Immature natural killer cell (primary cell): Measurements from ENCODE around the gene PLSCR3. TPM values are rescaled to one million over a fixed set of nuclear protein-coding genes. Genes with fewer than 3 reads are reported as not detected.

Experiments
- DNase-seq, 3 donors: peaks; one replicate each; pipeline ENCODE4 v3.0.0; 2022; ENCODE audit warnings: mixed read lengths in 1 of 3
- H3K27ac Mint-ChIP-seq, 6 donors: one replicate each; pipeline ENCODE4 v1.8.0; 2020; ENCODE audit warnings: mixed read lengths in 6 of 6, mild to moderate bottlenecking in 5 of 6, inconsistent platforms in 4 of 6, moderate library complexity in 3 of 6
- H3K27me3 Mint-ChIP-seq, 3 donors: one replicate each; pipeline ENCODE4 v1.8.0; 2020 to 2021; ENCODE audit warnings: low read depth in 3 of 3, mild to moderate bottlenecking in 3 of 3, mixed read lengths in 3 of 3, moderate library complexity in 3 of 3, inconsistent platforms in 1 of 3
- H3K36me3 Mint-ChIP-seq, 3 donors: one replicate each; pipeline ENCODE4 v1.8.0; 2020; ENCODE audit warnings: mixed read lengths in 3 of 3, inconsistent platforms in 2 of 3, mild to moderate bottlenecking in 2 of 3
- H3K4me1 Mint-ChIP-seq, 2 donors: one replicate each; pipeline ENCODE4 v1.8.0; 2020; ENCODE audit warnings: inconsistent platforms in 2 of 2, mild to moderate bottlenecking in 2 of 2, mixed read lengths in 2 of 2, moderate library complexity in 1 of 2
- H3K4me3 Mint-ChIP-seq, 5 donors: one replicate each; pipeline ENCODE4 v1.8.0; 2020; ENCODE audit warnings: mild to moderate bottlenecking in 5 of 5, mixed read lengths in 5 of 5, inconsistent platforms in 3 of 5, moderate library complexity in 3 of 5
- H3K9me3 Mint-ChIP-seq, 6 donors: one replicate each; pipeline ENCODE4 v1.8.0; 2020; ENCODE audit warnings: mild to moderate bottlenecking in 6 of 6, mixed read lengths in 6 of 6, inconsistent platforms in 4 of 6, moderate library complexity in 3 of 6
- polyA plus RNA-seq, 3 donors: library from polyadenylated mRNA; unstranded; fragments of 300-500 nt; fragmentation: Illumina TruSeq; gene quantifications; one replicate each; pipeline ENCODE4 v1.2.3, GENCODE V29; 2021

The PLSCR3 gene
- polyA plus RNA-seq, 3 donors from 2014 or later = 38.1 to 82.5 (median 54.2) TPM

DNA sequence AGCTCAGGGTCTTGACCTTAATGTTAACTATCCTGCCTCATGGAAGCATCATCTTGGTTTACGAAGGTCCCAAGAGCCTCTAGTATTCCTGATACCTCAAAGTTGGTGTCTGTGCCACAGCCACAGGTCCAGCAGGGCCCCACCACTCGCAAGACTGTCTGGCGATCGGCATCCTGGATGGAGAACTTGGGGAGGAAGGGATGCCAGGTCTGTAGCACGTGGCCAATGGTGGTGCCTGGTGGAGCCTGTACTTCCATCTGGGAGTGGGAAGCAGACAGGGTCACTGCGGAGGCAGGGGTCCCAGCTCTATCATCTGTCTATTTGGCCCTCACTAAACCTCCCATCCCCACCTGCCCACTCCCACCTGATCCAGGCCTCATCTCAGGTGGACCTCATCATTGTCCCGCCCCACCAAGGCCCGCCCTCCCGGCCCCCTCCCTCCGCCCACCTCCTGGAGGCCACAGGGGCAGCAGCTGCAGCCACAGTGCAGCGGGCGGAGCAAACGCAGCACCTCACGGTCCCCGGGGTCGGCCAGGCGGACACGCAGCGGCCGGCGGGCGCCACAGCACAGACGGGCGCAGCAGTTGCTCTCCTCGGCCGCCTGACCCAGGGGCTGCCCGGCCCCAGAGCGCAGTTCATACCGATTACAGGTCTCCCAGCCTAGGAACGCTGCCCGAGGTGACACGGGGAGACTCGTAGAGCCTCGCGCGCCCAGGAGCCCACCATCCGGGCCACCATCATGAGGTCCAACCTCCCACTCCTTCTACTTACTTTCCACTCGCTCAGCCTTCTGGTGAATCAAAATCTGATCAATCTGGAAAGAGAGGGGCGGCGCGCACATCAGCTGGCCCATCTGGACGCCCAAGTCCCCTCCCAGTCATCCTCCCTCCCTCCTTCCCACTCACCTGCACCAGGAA, 1.4 kb downstream of the PLSCR3 start:
- Mint-ChIP-seq H3K27me3 (peaks cover 2 to 3% (median 2%) of the 10 kb centered on the region in 3 donors), H3K36me3 (peaks cover 0 to 5% (median 0%) of the 10 kb centered on the region in 3 donors), H3K27ac (peak overlapping the region in 3 of 6 donors; percentile 8 to 74 (median 62)), H3K4me1 (peaks cover 11 to 13% of the 10 kb centered on the region in 2 donors), H3K9me3 (no peaks in the 10 kb centered on the region), H3K4me3 (peak overlapping the region; percentile 54 to 93 (median 66))
- DNase-seq = no peak

DNA sequence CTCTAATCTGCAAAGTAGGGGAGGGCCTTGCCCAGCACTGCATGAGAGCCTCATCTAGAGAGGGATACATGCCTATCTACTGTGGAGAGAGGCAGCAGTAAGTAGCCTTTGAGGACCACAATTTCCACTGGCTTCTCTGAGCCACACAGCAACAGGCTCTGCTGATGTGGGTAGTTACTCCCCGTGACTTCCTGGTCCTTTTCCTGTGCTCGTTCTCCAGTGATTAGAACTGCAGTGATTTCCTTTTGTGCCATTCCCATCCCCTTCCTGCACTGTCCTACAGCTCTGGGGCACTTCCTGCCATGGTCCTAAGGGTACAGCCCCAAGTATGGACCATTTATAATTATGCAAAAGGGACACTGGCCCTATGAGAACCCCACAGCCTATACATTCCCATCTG, 3.0 kb downstream of the PLSCR3 start:
- H3K36me3 Mint-ChIP-seq = peaks cover 0 to 5% (median 0%) of the 10 kb centered on the region in 3 donors
- peaks cover 0 to 2% (median 1%) of the 10 kb centered on the region in 3 donors for H3K27me3 Mint-ChIP-seq
- no peak overlapping the region for H3K4me3 Mint-ChIP-seq
- no peaks in the 10 kb centered on the region for H3K9me3 Mint-ChIP-seq
- H3K4me1 Mint-ChIP-seq = peaks cover 11 to 13% of the 10 kb centered on the region in 2 donors
- DNase-seq = no peak
- peak overlapping the region in 1 of 6 donors; percentile 42 for H3K27ac Mint-ChIP-seq

DNA sequence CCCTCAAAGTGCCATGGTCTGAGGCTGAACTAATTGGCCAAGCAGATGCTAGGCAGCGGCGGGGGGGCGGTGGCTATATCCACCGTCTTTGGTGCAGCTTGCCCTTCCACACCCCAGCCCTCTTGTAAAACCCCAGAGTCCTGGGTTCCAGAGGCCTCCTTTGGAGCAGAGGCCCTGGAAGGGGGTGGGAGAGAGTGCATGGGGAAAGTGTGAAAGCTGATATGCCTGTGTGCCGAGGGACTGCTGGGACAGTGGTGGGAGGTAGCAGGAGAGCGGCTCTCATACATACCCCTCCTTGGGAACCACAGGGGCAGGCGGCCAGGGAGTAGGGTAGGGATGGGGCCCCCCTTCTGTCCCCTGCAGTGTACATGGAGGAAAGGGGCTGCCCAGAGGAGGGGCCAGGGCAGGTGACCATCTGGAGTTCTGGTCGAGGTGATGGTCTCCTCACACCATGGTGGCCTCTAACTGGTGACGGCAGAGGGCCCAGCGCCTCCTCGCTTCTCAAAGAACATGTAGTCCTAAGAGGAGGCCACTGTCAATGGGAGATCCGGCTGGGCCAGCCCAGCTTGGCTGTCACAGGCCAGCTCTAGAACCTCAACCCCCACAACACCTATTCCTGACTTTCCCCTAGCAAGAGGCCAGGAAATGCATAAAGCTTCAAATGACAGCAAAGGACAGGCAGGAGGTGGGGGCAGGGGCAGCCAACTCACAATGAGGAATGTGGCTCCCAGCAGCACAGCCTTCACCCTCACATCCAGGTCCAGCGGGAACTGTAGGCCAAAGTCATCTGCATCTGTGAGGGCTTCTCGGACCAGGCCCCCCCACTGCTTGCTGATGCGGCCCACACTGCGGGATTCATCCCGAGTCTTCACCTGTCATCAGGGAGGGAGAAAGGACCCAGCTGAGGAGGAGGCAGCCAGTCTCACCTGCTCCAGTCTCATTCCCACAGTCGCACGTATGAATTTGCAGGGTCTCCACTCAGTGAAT, 4.1 kb downstream of the PLSCR3 start:
- no peaks in the 10 kb centered on the region for H3K9me3 Mint-ChIP-seq
- peaks cover 0 to 5% (median 0%) of the 10 kb centered on the region in 3 donors for H3K36me3 Mint-ChIP-seq
- peaks cover 10 to 13% of the 10 kb centered on the region in 2 donors for H3K4me1 Mint-ChIP-seq
- DNase-seq = no peak
- no peak overlapping the region for H3K27ac Mint-ChIP-seq
- no peak overlapping the region for H3K4me3 Mint-ChIP-seq
- peaks cover 0 to 2% (median 1%) of the 10 kb centered on the region in 3 donors for H3K27me3 Mint-ChIP-seq

DNA sequence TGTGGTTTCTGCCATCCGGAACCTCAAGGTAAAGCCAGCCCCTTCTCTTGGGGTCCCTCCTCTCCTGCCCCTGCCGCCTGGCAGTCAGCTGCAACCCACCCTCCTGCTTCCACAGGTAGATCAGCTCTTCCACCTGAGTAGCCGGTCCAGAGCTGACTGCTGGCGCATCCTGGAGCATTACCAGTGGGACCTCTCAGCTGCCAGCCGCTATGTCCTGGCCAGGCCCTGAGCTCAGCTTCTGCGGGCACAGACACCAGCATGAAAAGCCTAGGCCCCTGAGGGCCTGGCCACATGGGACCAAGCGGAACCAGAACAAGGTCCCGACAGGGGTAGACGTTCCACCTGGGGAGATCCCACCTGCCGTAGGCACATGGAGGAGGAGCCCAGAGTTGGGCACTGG, 5.5 kb downstream of the PLSCR3 start:
- H3K4me1 Mint-ChIP-seq = peaks cover 2 to 7% of the 10 kb centered on the region in 2 donors
- H3K27ac Mint-ChIP-seq = no peak overlapping the region

DNA sequence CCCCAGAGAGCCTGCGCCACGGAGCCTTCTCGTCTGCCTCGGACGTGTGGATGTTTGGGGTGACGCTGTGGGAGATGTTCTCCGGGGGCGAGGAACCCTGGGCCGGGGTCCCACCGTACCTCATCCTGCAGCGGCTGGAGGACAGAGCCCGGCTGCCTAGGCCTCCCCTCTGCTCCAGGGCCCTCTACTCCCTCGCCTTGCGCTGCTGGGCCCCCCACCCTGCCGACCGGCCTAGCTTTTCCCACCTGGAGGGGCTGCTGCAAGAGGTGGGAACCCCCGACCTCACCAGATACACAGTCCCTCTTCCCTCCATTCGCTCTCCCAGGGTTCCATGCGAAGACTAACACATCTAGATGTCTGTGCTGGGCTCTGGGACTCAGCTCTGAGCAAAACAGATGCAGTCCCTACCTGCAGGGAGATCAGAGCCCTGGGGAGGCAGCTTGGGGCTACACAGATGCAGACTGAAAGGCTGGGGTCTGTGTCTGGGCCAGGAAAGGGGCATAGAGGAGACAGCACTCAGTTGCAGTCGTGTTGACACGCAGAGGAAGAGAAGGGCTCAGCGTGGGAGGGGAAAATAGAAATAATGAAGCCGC, 9.7 kb downstream of the PLSCR3 start:
- peak overlapping the region; percentile 57 to 78 (median 68) for H3K4me3 Mint-ChIP-seq
- H3K9me3 Mint-ChIP-seq = no peaks in the 10 kb centered on the region
- DNase-seq = no peak
- peak overlapping the region in 2 of 6 donors; percentile 11 to 65 for H3K27ac Mint-ChIP-seq
- H3K4me1 Mint-ChIP-seq = peaks cover 0 to 10% of the 10 kb centered on the region in 2 donors
- H3K36me3 Mint-ChIP-seq = peaks cover 0 to 4% (median 0%) of the 10 kb centered on the region in 3 donors
- H3K27me3 Mint-ChIP-seq = peaks cover 8 to 12% (median 9%) of the 10 kb centered on the region in 3 donors

More for the DNA sequence above, 5.5 kb downstream of the PLSCR3 start:
- no peak for DNase-seq
- Mint-ChIP-seq H3K27me3 (peaks cover 0 to under 1% (median 0%) of the 10 kb centered on the region in 3 donors), H3K4me3 (no peak overlapping the region), H3K9me3 (no peaks in the 10 kb centered on the region), H3K36me3 (peaks cover 0 to 5% (median 0%) of the 10 kb centered on the region in 3 donors)

DNA sequence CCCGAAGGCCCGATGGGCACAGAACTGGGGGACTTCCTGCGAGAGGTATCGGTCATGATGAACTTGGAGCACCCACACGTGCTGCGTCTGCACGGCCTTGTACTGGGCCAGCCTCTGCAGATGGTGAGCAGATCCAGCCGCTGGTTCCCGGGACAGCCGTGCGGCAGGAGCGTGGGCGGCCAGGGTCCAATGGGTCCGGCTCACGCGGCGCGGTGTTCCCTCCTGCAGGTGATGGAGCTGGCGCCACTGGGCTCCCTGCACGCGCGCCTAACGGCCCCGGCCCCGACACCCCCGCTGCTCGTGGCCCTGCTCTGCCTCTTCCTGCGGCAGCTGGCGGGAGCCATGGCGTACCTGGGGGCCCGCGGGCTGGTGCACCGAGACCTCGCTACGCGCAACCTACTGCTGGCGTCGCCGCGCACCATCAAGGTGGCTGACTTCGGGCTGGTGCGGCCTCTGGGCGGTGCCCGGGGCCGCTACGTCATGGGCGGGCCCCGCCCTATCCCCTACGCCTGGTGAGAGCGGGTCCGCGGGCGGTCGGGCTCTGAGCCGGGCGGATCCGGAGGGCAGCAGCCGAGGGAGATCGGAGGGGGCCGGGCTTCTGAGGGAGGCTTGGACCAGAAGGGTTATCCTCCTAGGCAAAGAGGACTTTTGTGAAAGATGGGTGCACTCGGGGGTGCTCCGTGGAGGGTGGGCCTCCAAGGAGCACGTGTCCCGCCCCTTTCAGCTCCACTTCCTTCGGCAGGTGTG, 10.4 kb downstream of the PLSCR3 start:
- Mint-ChIP-seq H3K9me3 (peaks cover 0 to 1% (median 0%) of the 10 kb centered on the region in 6 donors), H3K4me3 (peak overlapping the region; percentile 57 to 78 (median 68)), H3K36me3 (no peaks in the 10 kb centered on the region), H3K4me1 (peaks cover 0 to 10% of the 10 kb centered on the region in 2 donors), H3K27me3 (peaks cover 11 to 14% (median 13%) of the 10 kb centered on the region in 3 donors), H3K27ac (no peak overlapping the region)
- DNase-seq = peak; percentile 58 to 69 (median 66)

DNA sequence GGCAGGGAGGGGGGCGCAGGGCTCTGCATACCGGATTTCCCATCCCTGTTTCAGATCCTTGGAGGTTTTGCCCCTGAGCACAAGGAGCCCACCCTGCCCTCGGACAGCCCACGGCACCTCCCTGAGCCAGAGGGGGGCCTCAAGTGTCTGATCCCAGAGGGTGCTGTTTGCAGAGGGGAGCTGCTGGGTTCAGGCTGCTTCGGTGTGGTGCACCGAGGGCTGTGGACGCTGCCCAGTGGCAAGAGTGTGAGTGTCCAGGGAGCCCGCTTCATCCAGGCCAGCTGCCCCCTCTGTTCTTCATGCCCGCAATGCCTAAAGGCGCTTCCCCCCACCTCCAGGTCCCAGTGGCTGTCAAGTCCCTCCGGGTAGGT, 11.0 kb downstream of the PLSCR3 start:
- Mint-ChIP-seq H3K27ac (no peak overlapping the region), H3K4me1 (peaks cover 0 to 10% of the 10 kb centered on the region in 2 donors), H3K36me3 (no peaks in the 10 kb centered on the region), H3K9me3 (peaks cover 0 to 1% (median 0%) of the 10 kb centered on the region in 6 donors), H3K4me3 (peak overlapping the region in 4 of 5 donors; percentile 18 to 59 (median 38)), H3K27me3 (peaks cover 13 to 14% (median 13%) of the 10 kb centered on the region in 3 donors)
- no peak for DNase-seq

DNA sequence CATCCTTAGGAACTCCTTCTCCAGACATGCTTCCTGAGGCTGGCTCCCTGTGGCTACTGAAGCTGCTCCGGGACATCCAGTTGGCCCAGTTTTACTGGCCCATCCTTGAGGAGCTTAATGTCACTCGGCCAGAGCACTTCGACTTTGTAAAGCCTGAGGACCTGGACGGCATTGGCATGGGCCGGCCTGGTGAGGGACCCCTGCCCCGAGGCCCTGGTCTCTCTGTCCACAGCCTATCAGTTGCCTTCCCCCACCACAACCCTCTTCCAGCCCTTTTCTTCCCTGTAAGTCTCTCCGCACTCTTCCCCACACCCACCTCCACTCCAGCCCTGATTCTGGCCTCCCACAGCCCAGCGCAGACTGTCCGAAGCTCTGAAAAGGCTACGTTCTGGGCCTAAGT, 11.4 kb downstream of the PLSCR3 start:
- H3K4me1 Mint-ChIP-seq = peaks cover 0 to 10% of the 10 kb centered on the region in 2 donors
- H3K27me3 Mint-ChIP-seq = peaks cover 13 to 14% (median 13%) of the 10 kb centered on the region in 3 donors
- H3K27ac Mint-ChIP-seq = no peak overlapping the region
- H3K9me3 Mint-ChIP-seq = peaks cover 0 to 1% (median 0%) of the 10 kb centered on the region in 6 donors
- no peak for DNase-seq
- H3K36me3 Mint-ChIP-seq = no peaks in the 10 kb centered on the region
- H3K4me3 Mint-ChIP-seq = peak overlapping the region in 2 of 5 donors; percentile 48 to 56

DNA sequence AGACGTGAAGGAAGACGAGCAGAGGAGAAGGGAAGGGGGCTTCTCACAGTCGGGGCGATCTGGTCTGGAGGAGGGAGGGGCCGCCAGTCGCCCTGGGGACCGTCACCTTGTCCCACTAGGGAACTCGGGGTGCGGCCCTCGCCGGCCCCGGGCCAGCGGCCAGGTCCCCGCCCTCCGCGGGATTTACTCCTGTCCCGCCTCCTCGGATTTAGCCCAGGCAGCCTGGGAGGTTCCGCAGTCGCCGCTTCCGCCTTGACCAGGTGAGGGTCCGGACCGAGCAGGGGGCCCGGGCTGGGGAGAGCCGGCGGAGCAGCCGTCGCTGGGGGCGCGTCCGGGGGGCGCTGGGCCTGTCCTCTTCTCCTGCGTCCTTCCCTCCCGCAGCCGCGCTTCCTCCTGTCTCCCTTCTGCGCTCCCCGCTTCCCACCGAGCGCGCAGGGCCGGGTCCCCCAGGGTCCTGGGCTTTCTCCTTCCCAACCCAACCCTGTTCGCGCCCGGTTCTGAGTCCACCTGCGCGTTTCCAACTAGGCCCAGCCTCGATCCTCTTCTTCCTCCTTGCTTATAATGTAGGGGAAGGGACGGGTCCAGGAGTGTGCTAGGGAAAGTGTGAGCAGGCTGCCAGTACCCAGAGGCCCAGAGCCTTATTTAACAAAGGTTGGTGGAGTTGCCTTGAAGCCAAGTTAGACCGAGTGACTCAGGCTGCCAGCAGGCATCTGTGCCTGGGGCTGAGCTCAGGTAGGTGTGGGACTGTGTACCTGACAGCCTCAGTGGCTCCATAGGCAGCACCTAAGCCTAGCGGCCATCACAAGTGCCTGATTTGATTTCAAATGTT, 13.3 kb downstream of the PLSCR3 start, which contains the start of gene TNK1:
Gene TNK1, plus strand, starts transcription at position 235 of the 829 bp plus-strand sequence. CDS start 1,838 bp downstream, outside the sequence.
- peak within 1 kb of the TSS in 1 of 5 donors; percentile 18 for H3K4me3 Mint-ChIP-seq
- H3K27ac Mint-ChIP-seq = no peak within 1 kb of the TSS
- peaks cover 13 to 17% (median 14%) of the 10 kb centered on the region in 3 donors for H3K27me3 Mint-ChIP-seq
- DNase-seq = no peak
- H3K36me3 Mint-ChIP-seq = no peaks in the 10 kb centered on the region
- H3K9me3 Mint-ChIP-seq = peaks cover 0 to 1% (median 0%) of the 10 kb centered on the region in 6 donors
- peaks cover 0 to 10% of the 10 kb centered on the region in 2 donors for H3K4me1 Mint-ChIP-seq

DNA sequence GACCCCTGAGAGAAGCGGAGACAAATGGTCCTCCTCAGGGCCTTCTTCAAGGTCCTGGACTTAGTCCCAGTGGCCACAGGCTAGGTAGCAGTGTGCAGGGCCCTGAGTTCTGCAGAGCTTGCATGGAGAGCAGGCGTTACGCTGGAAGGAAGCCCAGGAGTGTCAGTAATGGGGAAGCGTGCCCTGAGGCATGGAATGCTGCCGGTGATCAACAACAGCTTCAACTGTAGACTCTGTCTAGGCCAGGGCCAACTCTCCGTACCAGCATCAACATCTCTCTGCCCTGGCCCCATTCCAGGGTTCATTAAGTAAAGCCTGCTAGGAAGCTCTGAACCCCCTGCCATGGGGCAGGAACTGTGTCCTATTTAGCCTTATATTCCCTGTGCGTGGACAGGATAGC, 14.0 kb downstream of the PLSCR3 start:
- Mint-ChIP-seq H3K4me1 (peaks cover 0 to 10% of the 10 kb centered on the region in 2 donors), H3K27ac (no peak overlapping the region), H3K9me3 (peaks cover 0 to 1% (median 0%) of the 10 kb centered on the region in 6 donors), H3K27me3 (peaks cover 13 to 17% (median 14%) of the 10 kb centered on the region in 3 donors), H3K36me3 (no peaks in the 10 kb centered on the region), H3K4me3 (no peak overlapping the region)
- no peak for DNase-seq

DNA sequence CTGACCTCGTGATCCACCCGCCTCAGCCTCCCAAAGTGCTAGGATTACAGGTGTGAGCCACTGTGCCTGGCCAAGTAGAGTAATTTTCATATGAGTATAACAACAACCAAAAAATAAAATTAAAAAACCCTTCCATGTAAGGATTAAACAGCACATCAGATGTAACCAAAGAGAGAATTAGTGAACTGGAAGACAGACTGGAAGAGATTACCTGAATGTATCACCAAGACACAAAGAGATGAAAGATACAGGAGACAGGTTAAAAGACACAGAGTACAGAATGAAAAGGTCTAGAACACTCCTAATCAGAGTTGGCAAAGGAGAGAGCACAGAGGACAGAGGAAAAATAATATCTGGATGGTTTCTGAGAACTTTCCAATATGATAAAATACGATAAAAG, 15.2 kb downstream of the PLSCR3 start:
- H3K4me1 Mint-ChIP-seq = peaks cover 0 to 9% of the 10 kb centered on the region in 2 donors
- H3K27ac Mint-ChIP-seq = no peak overlapping the region
- peaks cover 14 to 21% (median 15%) of the 10 kb centered on the region in 3 donors for H3K27me3 Mint-ChIP-seq
- no peak overlapping the region for H3K4me3 Mint-ChIP-seq
- no peaks in the 10 kb centered on the region for H3K36me3 Mint-ChIP-seq
- peaks cover 0 to 1% (median 0%) of the 10 kb centered on the region in 6 donors for H3K9me3 Mint-ChIP-seq
- DNase-seq = no peak
